ENCODE measurements around the gene SPAG16.

SPAG16 gene

GRCh38 chr2:214310319-214310718 is 1026.1 kb downstream of the SPAG16 start:
- no peak overlapping the region for H3K27ac Mint-ChIP-seq
- no peaks in the 10 kb centered on the region for H3K4me1 Mint-ChIP-seq
- H3K27me3 Mint-ChIP-seq, result no peaks in the 10 kb centered on the region
- peaks cover 6% of the 10 kb centered on the region for H3K9me3 Mint-ChIP-seq
- H3K4me3 Mint-ChIP-seq, result no peak overlapping the region
- no peaks in the 10 kb centered on the region for H3K36me3 Mint-ChIP-seq

- Mint-ChIP-seq H3K4me1 (no peaks in the 10 kb centered on the region), H3K36me3 (no peaks in the 10 kb centered on the region), H3K9me3 (peaks cover 6% of the 10 kb centered on the region), H3K27me3 (no peaks in the 10 kb centered on the region), H3K4me3 (no peak overlapping the region), H3K27ac (no peak overlapping the region)
These were observed 1026.8 kb downstream of the SPAG16 start for GRCh38 chr2:214311031-214311533.

GRCh38 chr2:214311931-214312749 is 1027.9 kb downstream of the SPAG16 start:
- H3K4me3 Mint-ChIP-seq, result no peak overlapping the region
- H3K4me1 Mint-ChIP-seq, result no peaks in the 10 kb centered on the region
- H3K9me3 Mint-ChIP-seq, result peaks cover 6% of the 10 kb centered on the region
- no peaks in the 10 kb centered on the region for H3K27me3 Mint-ChIP-seq
- no peaks in the 10 kb centered on the region for H3K36me3 Mint-ChIP-seq
- no peak overlapping the region for H3K27ac Mint-ChIP-seq

GRCh38 chr2:214315324-214315723 is 1031.1 kb downstream of the SPAG16 start:
- Mint-ChIP-seq H3K27me3 (no peaks in the 10 kb centered on the region), H3K9me3 (no peaks in the 10 kb centered on the region), H3K4me3 (no peak overlapping the region), H3K36me3 (no peaks in the 10 kb centered on the region), H3K27ac (no peak overlapping the region), H3K4me1 (no peaks in the 10 kb centered on the region)

- Mint-ChIP-seq H3K9me3 (no peaks in the 10 kb centered on the region), H3K4me1 (no peaks in the 10 kb centered on the region)
These were observed 1035.9 kb downstream of the SPAG16 start for GRCh38 chr2:214320211-214320610.

GRCh38 chr2:214322662-214323061 is 1038.4 kb downstream of the SPAG16 start:
- H3K27ac Mint-ChIP-seq, result no peak overlapping the region
- no peaks in the 10 kb centered on the region for H3K36me3 Mint-ChIP-seq
- H3K4me1 Mint-ChIP-seq, result no peaks in the 10 kb centered on the region
- H3K4me3 Mint-ChIP-seq, result no peak overlapping the region
- H3K27me3 Mint-ChIP-seq, result no peaks in the 10 kb centered on the region
- H3K9me3 Mint-ChIP-seq, result no peaks in the 10 kb centered on the region

More at GRCh38 chr2:214320211-214320610, 1035.9 kb downstream of the SPAG16 start:
- H3K27me3 Mint-ChIP-seq, result no peaks in the 10 kb centered on the region
- no peak overlapping the region for H3K27ac Mint-ChIP-seq
- H3K4me3 Mint-ChIP-seq, result no peak overlapping the region
- no peaks in the 10 kb centered on the region for H3K36me3 Mint-ChIP-seq

GRCh38 chr2:214325404-214325803 is 1041.1 kb downstream of the SPAG16 start:
- Mint-ChIP-seq H3K4me1 (no peaks in the 10 kb centered on the region), H3K36me3 (no peaks in the 10 kb centered on the region), H3K4me3 (no peak overlapping the region), H3K27me3 (no peaks in the 10 kb centered on the region), H3K27ac (no peak overlapping the region), H3K9me3 (no peaks in the 10 kb centered on the region)

- no peak overlapping the region for H3K27ac Mint-ChIP-seq
- no peaks in the 10 kb centered on the region for H3K9me3 Mint-ChIP-seq
- H3K36me3 Mint-ChIP-seq, result no peaks in the 10 kb centered on the region
- H3K4me1 Mint-ChIP-seq, result no peaks in the 10 kb centered on the region
- H3K4me3 Mint-ChIP-seq, result no peak overlapping the region
- no peaks in the 10 kb centered on the region for H3K27me3 Mint-ChIP-seq
These were observed 1044.7 kb downstream of the SPAG16 start for GRCh38 chr2:214328941-214329340.

GRCh38 chr2:214341646-214342045 is 1057.4 kb downstream of the SPAG16 start:
- Mint-ChIP-seq H3K4me1 (no peaks in the 10 kb centered on the region), H3K27me3 (no peaks in the 10 kb centered on the region), H3K36me3 (no peaks in the 10 kb centered on the region), H3K9me3 (no peaks in the 10 kb centered on the region), H3K4me3 (no peak overlapping the region), H3K27ac (no peak overlapping the region)

- H3K4me1 Mint-ChIP-seq, result no peaks in the 10 kb centered on the region
- no peaks in the 10 kb centered on the region for H3K27me3 Mint-ChIP-seq
- H3K4me3 Mint-ChIP-seq, result no peak overlapping the region
- H3K9me3 Mint-ChIP-seq, result peaks cover 11% of the 10 kb centered on the region
- H3K27ac Mint-ChIP-seq, result no peak overlapping the region
- no peaks in the 10 kb centered on the region for H3K36me3 Mint-ChIP-seq
These were observed 1074.2 kb downstream of the SPAG16 start for GRCh38 chr2:214358506-214358905.

- Mint-ChIP-seq H3K36me3 (no peaks in the 10 kb centered on the region), H3K9me3 (peaks cover 11% of the 10 kb centered on the region), H3K4me1 (no peaks in the 10 kb centered on the region), H3K4me3 (no peak overlapping the region), H3K27me3 (no peaks in the 10 kb centered on the region), H3K27ac (no peak overlapping the region)
These were observed 1076.9 kb downstream of the SPAG16 start for GRCh38 chr2:214361116-214361515.

- Mint-ChIP-seq H3K9me3 (no peaks in the 10 kb centered on the region), H3K4me3 (no peak overlapping the region), H3K27me3 (no peaks in the 10 kb centered on the region), H3K27ac (no peak overlapping the region), H3K4me1 (no peaks in the 10 kb centered on the region), H3K36me3 (no peaks in the 10 kb centered on the region)
These were observed 1081.3 kb downstream of the SPAG16 start for GRCh38 chr2:214365549-214365948.

GRCh38 chr2:214367171-214367570 is 1082.9 kb downstream of the SPAG16 start:
- no peaks in the 10 kb centered on the region for H3K4me1 Mint-ChIP-seq
- no peaks in the 10 kb centered on the region for H3K27me3 Mint-ChIP-seq
- H3K4me3 Mint-ChIP-seq, result no peak overlapping the region
- no peaks in the 10 kb centered on the region for H3K9me3 Mint-ChIP-seq
- H3K27ac Mint-ChIP-seq, result no peak overlapping the region
- H3K36me3 Mint-ChIP-seq, result no peaks in the 10 kb centered on the region

GRCh38 chr2:214376618-214377285 is 1092.5 kb downstream of the SPAG16 start:
- Mint-ChIP-seq H3K4me1 (no peaks in the 10 kb centered on the region), H3K36me3 (no peaks in the 10 kb centered on the region)

GRCh38 chr2:214377286-214377624 is 1093.0 kb downstream of the SPAG16 start:
- H3K27me3 Mint-ChIP-seq, result no peaks in the 10 kb centered on the region

More at GRCh38 chr2:214376618-214377285, 1092.5 kb downstream of the SPAG16 start:
- H3K4me3 Mint-ChIP-seq, result no peak overlapping the region
- H3K27me3 Mint-ChIP-seq, result no peaks in the 10 kb centered on the region
- H3K27ac Mint-ChIP-seq, result no peak overlapping the region
- H3K9me3 Mint-ChIP-seq, result no peaks in the 10 kb centered on the region

GRCh38 chr2:214378455-214379103 is 1094.3 kb downstream of the SPAG16 start:
- Mint-ChIP-seq H3K9me3 (no peaks in the 10 kb centered on the region), H3K27ac (no peak overlapping the region), H3K4me3 (no peak overlapping the region), H3K4me1 (no peaks in the 10 kb centered on the region), H3K36me3 (no peaks in the 10 kb centered on the region), H3K27me3 (no peaks in the 10 kb centered on the region)

More at GRCh38 chr2:214377286-214377624, 1093.0 kb downstream of the SPAG16 start:
- Mint-ChIP-seq H3K9me3 (no peaks in the 10 kb centered on the region), H3K36me3 (no peaks in the 10 kb centered on the region), H3K4me3 (no peak overlapping the region), H3K4me1 (no peaks in the 10 kb centered on the region), H3K27ac (no peak overlapping the region)
